Epithelial cell of proximal tubule (primary cell): ENCODE results near the gene ZSCAN12. TPM values are rescaled to one million over a fixed set of nuclear protein-coding genes. Genes with fewer than 3 reads are reported as not detected.

ENCODE experiments used
- DNase-seq: peaks from one replicate; pipeline ENCODE4 v3.0.0-alpha.2; 2011; ENCODE audit warnings: low read depth
- H3K4me3 ChIP-seq: 2 replicates; pipeline ENCODE4 v1.5.1; 2011; ENCODE audit warnings: low read depth, mild to moderate bottlenecking, low read length
- CTCF ChIP-seq: conservative IDR thresholded peaks from 2 replicates; pipeline ENCODE4 v1.5.1; 2012; ENCODE audit warnings: low read depth, mild to moderate bottlenecking, low read length
- total RNA-seq: library from RNA; depleted of rRNA; stranded (reverse); fragments of >200 nt; gene quantifications from 2 replicates; pipeline ENCODE4 v1.2.3, GENCODE V29; 2015

ZSCAN12 gene
- total RNA-seq, 1 donor from 2014 or later, result 4.9 TPM

- no peak overlapping the region for H3K4me3 ChIP-seq
- DNase-seq, result no peak
- no peak for TF ChIP-seq CTCF
These were observed 69.5 kb downstream of the ZSCAN12 start for GRCh38 chr6:28330041-28330440.

Other genes starting within 250 kb of the ZSCAN12 start
- 12.3 and 12.5 TPM in 2 replicates for gene ZSCAN9, start 174.5 kb downstream of the ZSCAN12 start, total RNA-seq
- 1.5 and 3.7 TPM in 2 replicates for gene ZKSCAN4, start 147.5 kb downstream of the ZSCAN12 start, total RNA-seq
- 0.17 and 0.65 TPM in 2 replicates for gene NKAPL, start 140.4 kb downstream of the ZSCAN12 start, total RNA-seq
- 6.0 and 6.9 TPM in 2 replicates for gene ZSCAN26, start 132.6 kb downstream of the ZSCAN12 start, total RNA-seq
- gene PGBD1, start 118.2 kb downstream of the ZSCAN12 start, total RNA-seq, result 5.2 and 7.1 TPM in 2 replicates
- 0.52 and 0.94 TPM in 2 replicates for gene ZSCAN31, start 63.6 kb downstream of the ZSCAN12 start, total RNA-seq
- 1.8 and 3.6 TPM in 2 replicates for gene ZKSCAN3, start 49.8 kb downstream of the ZSCAN12 start, total RNA-seq
- gene ZSCAN23, start 43.7 kb upstream of the ZSCAN12 start, total RNA-seq, result 0.87 and 2.6 TPM in 2 replicates
- gene GPX6, start 116.0 kb upstream of the ZSCAN12 start, total RNA-seq, result not detected in 2 replicates
- not detected in 2 replicates for gene GPX5, start 126.1 kb upstream of the ZSCAN12 start, total RNA-seq